C4-2B (cell line): ENCODE measurements around the gene CSTPP1.

Source experiments
- ZFX ChIP-seq: fragments of 450-650 bp; IDR thresholded peaks from 2 replicates; pipeline ENCODE4 v1.6.1; 2017
- TF ChIP-seq, protein P1 (sequence below): fragments of 450-650 bp; conservative IDR thresholded peaks from 2 replicates; pipeline ENCODE4 v1.5.1; 2017; ENCODE audit warnings: mild to moderate bottlenecking

DNA sequence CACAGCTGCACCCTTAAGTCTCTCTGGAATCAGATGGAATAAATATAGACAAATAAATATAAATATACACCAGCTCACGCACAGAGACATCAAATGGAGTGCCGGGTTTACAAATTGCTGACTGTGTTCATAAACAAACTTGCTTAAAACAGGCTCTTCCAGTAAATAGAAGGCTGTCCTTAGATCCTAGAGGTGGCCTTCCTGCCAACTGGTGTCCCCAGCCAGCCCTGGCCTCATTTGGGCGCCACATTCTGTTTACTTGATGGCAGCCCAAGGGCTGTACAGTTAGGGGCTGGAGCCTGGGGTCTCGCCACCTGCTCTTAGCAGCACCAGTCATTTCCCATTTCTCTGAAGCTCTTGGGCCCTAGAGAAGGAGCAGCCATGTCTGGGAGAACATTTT is 219.3 kb downstream of the CSTPP1 start:
- TF ChIP-seq, protein P1, sequence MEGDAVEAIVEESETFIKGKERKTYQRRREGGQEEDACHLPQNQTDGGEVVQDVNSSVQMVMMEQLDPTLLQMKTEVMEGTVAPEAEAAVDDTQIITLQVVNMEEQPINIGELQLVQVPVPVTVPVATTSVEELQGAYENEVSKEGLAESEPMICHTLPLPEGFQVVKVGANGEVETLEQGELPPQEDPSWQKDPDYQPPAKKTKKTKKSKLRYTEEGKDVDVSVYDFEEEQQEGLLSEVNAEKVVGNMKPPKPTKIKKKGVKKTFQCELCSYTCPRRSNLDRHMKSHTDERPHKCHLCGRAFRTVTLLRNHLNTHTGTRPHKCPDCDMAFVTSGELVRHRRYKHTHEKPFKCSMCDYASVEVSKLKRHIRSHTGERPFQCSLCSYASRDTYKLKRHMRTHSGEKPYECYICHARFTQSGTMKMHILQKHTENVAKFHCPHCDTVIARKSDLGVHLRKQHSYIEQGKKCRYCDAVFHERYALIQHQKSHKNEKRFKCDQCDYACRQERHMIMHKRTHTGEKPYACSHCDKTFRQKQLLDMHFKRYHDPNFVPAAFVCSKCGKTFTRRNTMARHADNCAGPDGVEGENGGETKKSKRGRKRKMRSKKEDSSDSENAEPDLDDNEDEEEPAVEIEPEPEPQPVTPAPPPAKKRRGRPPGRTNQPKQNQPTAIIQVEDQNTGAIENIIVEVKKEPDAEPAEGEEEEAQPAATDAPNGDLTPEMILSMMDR: no peak
- no peak for TF ChIP-seq ZFX
